Nephron (organoid): ENCODE data around the gene NCOA7.

Source experiments
- H3K27ac Mint-ChIP-seq, 3 experiments: 2 replicates each; pipeline ENCODE4 v1.8.0; 2020; ENCODE audit warnings: mixed read lengths in 3 of 3, mild to moderate bottlenecking in 2 of 3, moderate library complexity in 1 of 3
- H3K27me3 Mint-ChIP-seq: 2 replicates; pipeline ENCODE4 v1.8.0; 2021; ENCODE audit warnings: low read depth, mild to moderate bottlenecking, moderate library complexity, mixed read lengths
- H3K36me3 Mint-ChIP-seq: 2 replicates; pipeline ENCODE4 v1.8.0; 2020; ENCODE audit warnings: low read depth, mixed read lengths
- H3K4me1 Mint-ChIP-seq: 2 replicates; pipeline ENCODE4 v1.8.0; 2020; ENCODE audit warnings: mixed read lengths
- H3K4me3 Mint-ChIP-seq, 3 experiments: 2 replicates each; pipeline ENCODE4 v1.8.0; 2020; ENCODE audit warnings: mild to moderate bottlenecking in 3 of 3, mixed read lengths in 3 of 3, moderate library complexity in 2 of 3
- H3K9me3 Mint-ChIP-seq: 2 replicates; pipeline ENCODE4 v1.8.0; 2020; ENCODE audit warnings: mixed read lengths
- CTCF ChIP-seq, 3 experiments: fragments of 200-600 bp; sonication (generic); IDR thresholded peaks; one replicate each; pipeline ENCODE4 v1.5.0; 2021; ENCODE audit warnings: antibody characterized with exemption in 3 of 3; ENCODE audit not compliant: unreplicated experiment in 3 of 3

NCOA7 gene

DNA sequence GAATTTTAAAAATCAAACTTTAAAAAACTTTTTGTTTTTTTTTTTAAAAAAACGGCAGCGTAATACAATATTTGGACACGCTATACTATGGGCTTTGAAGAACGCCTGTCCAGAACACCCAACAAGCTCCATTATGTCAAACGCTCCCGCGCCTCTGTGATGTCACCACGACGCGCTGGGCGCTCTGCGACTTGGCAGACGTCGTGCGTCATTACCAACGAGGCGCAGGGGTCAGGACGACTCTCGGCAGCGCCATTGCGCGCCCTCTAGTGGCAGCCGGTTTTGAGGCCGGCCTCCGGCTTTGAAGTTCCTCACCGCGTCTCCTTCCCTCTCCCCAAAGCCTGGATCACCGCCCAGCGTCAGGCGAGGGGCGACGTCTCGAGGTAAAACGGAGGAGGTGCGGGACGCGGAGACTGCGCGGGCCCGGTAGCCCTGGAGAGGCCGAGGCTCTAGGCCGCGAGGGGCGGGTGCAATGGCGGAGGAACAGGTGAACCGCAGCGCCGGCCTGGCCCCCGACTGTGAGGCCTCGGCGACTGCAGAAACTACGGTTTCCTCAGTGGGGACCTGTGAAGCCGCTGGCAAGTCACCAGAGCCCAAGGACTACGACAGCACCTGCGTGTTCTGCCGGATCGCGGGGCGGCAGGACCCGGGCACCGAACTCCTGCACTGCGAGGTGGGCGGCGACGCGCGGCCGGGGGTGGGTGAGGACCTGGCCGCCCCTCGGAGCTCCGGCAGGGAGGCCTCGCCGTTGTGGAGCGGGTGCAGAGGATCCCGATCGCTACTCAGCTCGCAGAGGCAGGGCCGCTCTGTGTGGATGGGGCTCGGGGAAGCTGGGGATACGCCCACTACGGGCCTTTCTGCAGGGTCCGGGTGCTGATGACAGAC is 166.0 kb downstream of the NCOA7 start, which contains the start of gene HINT3:
Gene HINT3, plus strand, starts transcription at position 265 of the 885 bp plus-strand sequence. Its CDS starts 208 bp downstream, at position 473.
- no peaks in the 10 kb centered on the region for H3K4me1 Mint-ChIP-seq
- peak; percentile 96 to 100 (median 100) for TF ChIP-seq CTCF (IDR thresholded peaks at IDR 0.05; ENCODE audit: unreplicated experiment in 3 of 3)
- H3K27ac Mint-ChIP-seq = peak within 1 kb of the TSS in 1 of 3 experiments; percentile 91
- H3K9me3 Mint-ChIP-seq = no peaks in the 10 kb centered on the region
- H3K4me3 Mint-ChIP-seq = peak within 1 kb of the TSS in 1 of 3 experiments; percentile 79
- H3K36me3 Mint-ChIP-seq = no peaks in the 10 kb centered on the region
- no peaks in the 10 kb centered on the region for H3K27me3 Mint-ChIP-seq

GRCh38 chr6:125957391-125957693 is 166.6 kb downstream of the NCOA7 start:
- no peak overlapping the region for H3K27ac Mint-ChIP-seq
- no peaks in the 10 kb centered on the region for H3K9me3 Mint-ChIP-seq
- TF ChIP-seq CTCF (IDR thresholded peaks at IDR 0.05; ENCODE audit: unreplicated experiment in 3 of 3) = no peak
- H3K36me3 Mint-ChIP-seq = no peaks in the 10 kb centered on the region
- no peaks in the 10 kb centered on the region for H3K27me3 Mint-ChIP-seq
- no peak overlapping the region for H3K4me3 Mint-ChIP-seq
- H3K4me1 Mint-ChIP-seq = no peaks in the 10 kb centered on the region

DNA sequence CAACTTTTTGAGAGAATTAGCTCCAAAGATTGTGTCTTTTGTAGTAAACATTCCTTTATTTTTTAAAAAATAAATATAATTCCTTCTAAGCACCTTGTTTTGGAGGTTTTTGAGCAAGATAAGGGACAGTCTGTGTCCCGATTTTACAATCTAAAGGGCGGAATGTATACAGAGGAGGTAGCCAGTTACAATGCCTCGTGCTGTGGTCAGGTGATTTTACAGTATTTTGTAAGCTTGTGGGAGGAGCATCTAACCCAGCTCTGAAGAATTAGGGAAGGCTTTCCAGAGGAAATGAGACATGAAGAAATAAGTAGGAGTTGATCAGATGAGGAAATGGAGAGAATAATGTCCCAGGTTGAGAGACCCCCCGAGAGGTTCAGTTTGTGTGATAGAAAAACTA is 167.1 kb downstream of the NCOA7 start:
- no peak overlapping the region for H3K27ac Mint-ChIP-seq
- no peak overlapping the region for H3K4me3 Mint-ChIP-seq
- H3K36me3 Mint-ChIP-seq = no peaks in the 10 kb centered on the region
- no peaks in the 10 kb centered on the region for H3K27me3 Mint-ChIP-seq
- no peaks in the 10 kb centered on the region for H3K4me1 Mint-ChIP-seq
- TF ChIP-seq CTCF (IDR thresholded peaks at IDR 0.05; ENCODE audit: unreplicated experiment in 3 of 3) = no peak
- H3K9me3 Mint-ChIP-seq = no peaks in the 10 kb centered on the region

DNA sequence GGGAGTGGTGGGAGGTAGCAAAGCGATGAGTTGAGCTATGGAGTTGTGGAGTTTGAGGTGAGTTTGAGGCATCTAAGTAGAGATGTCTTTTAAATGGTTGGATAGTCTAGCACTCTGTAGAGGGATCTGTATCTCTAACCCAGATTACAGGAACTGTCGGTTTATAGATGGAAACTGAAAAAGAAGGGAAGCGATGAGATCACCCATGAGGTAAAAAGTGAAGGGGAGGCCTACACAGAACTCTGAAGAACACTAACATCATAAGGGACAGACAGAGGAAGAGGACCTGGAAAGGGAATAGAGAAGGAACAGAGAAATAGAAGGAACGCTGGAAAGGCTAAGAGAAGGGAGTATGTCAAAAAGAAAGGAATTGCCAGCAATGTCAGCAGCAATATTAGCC is 168.3 kb downstream of the NCOA7 start:
- H3K9me3 Mint-ChIP-seq = no peaks in the 10 kb centered on the region
- H3K4me1 Mint-ChIP-seq = no peaks in the 10 kb centered on the region
- TF ChIP-seq CTCF (IDR thresholded peaks at IDR 0.05; ENCODE audit: unreplicated experiment in 3 of 3) = no peak
- no peak overlapping the region for H3K4me3 Mint-ChIP-seq
- no peaks in the 10 kb centered on the region for H3K36me3 Mint-ChIP-seq
- H3K27me3 Mint-ChIP-seq = no peaks in the 10 kb centered on the region
- no peak overlapping the region for H3K27ac Mint-ChIP-seq

- no peak overlapping the region for H3K4me3 Mint-ChIP-seq
- no peaks in the 10 kb centered on the region for H3K36me3 Mint-ChIP-seq
- no peaks in the 10 kb centered on the region for H3K9me3 Mint-ChIP-seq
- no peaks in the 10 kb centered on the region for H3K27me3 Mint-ChIP-seq
- no peak for TF ChIP-seq CTCF (IDR thresholded peaks at IDR 0.05; ENCODE audit: unreplicated experiment in 3 of 3)
- H3K27ac Mint-ChIP-seq = no peak overlapping the region
- H3K4me1 Mint-ChIP-seq = no peaks in the 10 kb centered on the region
Observed at GRCh38 chr6:125961117-125961516, 170.4 kb downstream of the NCOA7 start.
